Retinal pigment epithelial cell (primary cell): ENCODE results near the gene TAS2R19.

Experiments
- DNase-seq: peaks from one replicate; pipeline ENCODE4 v3.0.0-alpha.2; 2010; ENCODE audit warnings: low read depth
- H3K4me3 ChIP-seq: 2 replicates; pipeline ENCODE4 v1.5.1; 2011; ENCODE audit warnings: mild to moderate bottlenecking, low read length, control low read depth, moderate library complexity
- CTCF ChIP-seq: conservative IDR thresholded peaks from 2 replicates; pipeline ENCODE4 v1.5.1; 2011; ENCODE audit warnings: low read depth, low read length, control low read depth, inconsistent platforms

Gene TAS2R19

GRCh38 chr12:11023387-11023786 is 967 bp upstream of the TAS2R19 start:
- no peak for TF ChIP-seq CTCF
- no peak for DNase-seq
- no peak overlapping the region for H3K4me3 ChIP-seq

- no peak overlapping the region for H3K4me3 ChIP-seq
- no peak for DNase-seq
- TF ChIP-seq CTCF, result no peak
These were observed 5.5 kb downstream of the TAS2R19 start for GRCh38 chr12:11016937-11017336.

- H3K4me3 ChIP-seq, result no peak overlapping the region
- no peak for DNase-seq
- TF ChIP-seq CTCF, result no peak
These were observed 6.5 kb downstream of the TAS2R19 start for GRCh38 chr12:11015775-11016430.

GRCh38 chr12:11014234-11014633 is 8.2 kb downstream of the TAS2R19 start:
- no peak overlapping the region for H3K4me3 ChIP-seq
- TF ChIP-seq CTCF, result no peak
- no peak for DNase-seq

- no peak overlapping the region for H3K4me3 ChIP-seq
- DNase-seq, result no peak
- no peak for TF ChIP-seq CTCF
These were observed 14.8 kb downstream of the TAS2R19 start for GRCh38 chr12:11007608-11008007.

- TF ChIP-seq CTCF, result no peak
- H3K4me3 ChIP-seq, result no peak within 1 kb of the TSS
- no peak for DNase-seq
These were observed 24.2 kb downstream of the TAS2R19 start, which contains the start of gene TAS2R20 for GRCh38 chr12:10998204-10998603. TAS2R20 (minus strand) TSS chr12:10998304; CDS start chr12:10997875, 429 bp downstream.

GRCh38 chr12:10994307-10994706 is 28.1 kb downstream of the TAS2R19 start:
- DNase-seq, result no peak
- no peak for TF ChIP-seq CTCF
- H3K4me3 ChIP-seq, result no peak overlapping the region
